HG03060 (cell line): Measurements from ENCODE around the gene ATP6V0B.

ENCODE experiments used
- ATAC-seq: cut with Tn5 transposase; IDR thresholded peaks from one replicate; pipeline ENCODE4 v1.9.1; 2021; ENCODE audit warnings: low read depth, moderate number of reproducible peaks; ENCODE audit not compliant: unreplicated experiment

The ATP6V0B gene

DNA sequence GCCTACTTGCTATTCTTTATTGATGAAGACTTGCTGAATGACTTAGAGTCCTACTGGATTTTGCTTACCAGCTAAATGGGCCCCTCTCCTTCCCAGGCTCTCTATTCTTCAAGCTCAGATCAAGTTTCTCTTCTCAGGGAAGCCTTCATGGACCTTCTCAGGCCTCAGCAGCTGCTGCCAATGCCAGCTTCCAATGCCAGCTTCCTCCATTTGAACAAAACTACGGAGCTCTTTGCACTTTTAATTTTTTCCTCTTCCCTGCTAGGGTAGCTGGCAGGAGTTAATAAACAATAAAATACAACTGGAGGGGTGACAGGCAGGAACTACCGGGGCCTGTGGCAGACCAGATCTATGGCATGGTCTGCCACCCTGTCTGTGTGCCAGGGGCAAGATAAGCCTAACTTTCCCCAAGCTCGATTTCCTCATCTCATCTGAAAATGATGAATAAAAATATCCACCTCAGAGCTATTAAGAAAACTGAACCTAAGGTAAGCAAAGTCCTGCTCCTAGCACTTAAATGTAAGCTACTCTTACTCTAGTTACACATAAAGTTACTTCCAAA lies 29.0 kb upstream of the ATP6V0B start:
- ATAC-seq, result no peak

DNA sequence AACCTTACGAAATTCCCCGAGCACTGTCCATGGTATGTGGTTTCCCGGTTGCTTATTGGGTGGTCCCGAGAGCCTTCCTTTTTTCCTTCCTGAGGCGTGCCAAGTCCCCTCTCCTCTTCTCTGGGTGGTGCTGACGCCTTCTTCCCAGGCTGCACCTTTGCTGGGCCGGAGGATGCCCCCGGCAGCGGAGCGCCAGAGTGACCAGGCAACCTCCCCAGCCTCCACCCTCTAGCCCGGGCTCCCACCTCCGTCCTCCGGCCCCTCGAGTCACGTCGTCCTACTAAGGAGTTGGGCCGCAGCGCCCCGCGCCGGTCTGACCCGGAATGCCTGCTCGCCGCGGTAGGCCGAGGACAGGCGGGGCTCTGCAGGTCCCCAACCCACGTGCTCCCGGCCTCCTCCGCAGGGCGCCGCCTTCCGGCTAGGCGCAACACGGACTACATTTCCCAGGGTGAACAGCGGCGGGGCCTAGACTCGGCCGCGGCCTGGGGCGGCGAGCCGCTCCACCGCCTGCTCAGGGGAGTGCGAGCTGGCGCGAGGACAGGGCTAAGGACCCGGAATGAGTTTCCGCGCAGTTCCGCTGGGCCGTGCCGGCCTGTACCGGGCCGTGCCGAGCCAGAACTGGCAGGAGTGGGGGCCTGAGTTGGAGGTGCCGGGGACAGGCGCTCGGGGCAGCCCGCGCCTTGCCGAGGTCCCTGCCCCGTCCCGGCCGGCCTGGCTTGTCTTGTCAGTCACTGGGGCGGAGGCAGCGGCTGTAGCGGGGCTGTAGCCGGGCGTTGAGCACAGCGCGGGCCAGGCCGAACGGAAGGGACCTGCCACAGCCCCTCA lies 28.3 kb upstream of the ATP6V0B start, which contains the start of gene IPO13:
TSS of gene IPO13 (plus strand) at position 715 of the 825 bp plus-strand sequence. CDS start 651 bp downstream, outside the sequence.
- ATAC-seq, result peak; percentile 80

GRCh38 chr1:43947061-43947873 lies 27.5 kb upstream of the ATP6V0B start:
- no peak for ATAC-seq

DNA sequence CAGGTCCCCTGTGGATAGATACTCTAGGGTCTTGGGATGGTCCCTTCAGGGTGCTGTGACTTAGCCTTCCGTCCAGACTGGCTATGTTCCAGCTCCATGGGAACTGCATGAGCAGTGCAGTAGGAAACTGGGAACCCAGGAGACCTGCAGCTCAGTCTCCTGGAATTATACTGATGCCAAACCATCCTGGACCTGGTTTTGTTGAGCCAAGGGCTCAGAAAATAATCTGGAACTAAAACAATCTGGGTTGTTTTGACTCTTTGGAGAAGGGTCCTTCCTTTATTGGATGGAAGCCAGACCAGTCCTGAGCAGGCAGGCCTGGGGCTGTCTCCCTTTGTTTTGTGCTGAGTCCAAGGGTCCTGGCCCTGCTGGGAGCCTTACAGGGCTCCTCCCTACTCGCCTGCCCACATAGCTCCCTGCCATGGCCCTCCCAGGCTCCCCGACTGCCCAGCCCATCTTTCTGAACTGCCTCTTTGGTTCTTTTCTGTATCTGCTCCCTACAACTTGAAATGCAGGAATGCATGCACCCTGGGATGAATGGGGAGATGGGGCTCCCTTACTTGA lies 26.8 kb upstream of the ATP6V0B start:
- no peak for ATAC-seq

GRCh38 chr1:43949678-43950077 lies 25.1 kb upstream of the ATP6V0B start:
- ATAC-seq, result no peak

GRCh38 chr1:43951021-43951985 lies 23.5 kb upstream of the ATP6V0B start:
- ATAC-seq, result no peak

DNA sequence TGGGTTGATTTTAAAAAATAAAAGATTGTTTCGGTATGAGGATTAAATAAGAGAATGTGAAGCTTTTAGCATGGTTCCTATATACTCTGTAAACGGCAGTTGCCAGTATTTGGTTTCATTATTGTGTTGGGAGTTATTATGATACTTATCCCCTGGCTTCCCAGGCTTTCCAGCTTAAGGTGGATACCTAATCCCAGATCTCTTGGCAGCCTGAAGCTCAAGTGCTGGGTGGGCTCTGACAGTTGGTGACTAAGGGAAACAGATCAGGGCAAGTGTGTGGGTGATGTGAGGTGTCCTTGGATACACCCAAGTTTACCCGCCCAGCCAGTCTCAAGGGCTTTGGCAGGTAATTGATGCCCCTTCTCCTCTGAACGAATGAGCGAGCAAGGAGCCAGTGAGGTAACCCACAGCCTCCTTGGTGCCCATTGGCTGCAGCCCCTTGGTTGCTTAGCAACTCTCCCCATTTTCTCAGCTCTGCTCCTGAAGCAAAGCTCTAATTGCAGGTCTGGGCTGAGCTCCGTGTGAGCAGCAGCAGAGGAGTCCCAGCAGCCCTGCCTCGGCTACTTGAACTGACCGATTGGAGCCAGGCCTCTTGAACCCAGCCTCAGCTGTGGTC lies 21.9 kb upstream of the ATP6V0B start:
- ATAC-seq, result no peak

DNA sequence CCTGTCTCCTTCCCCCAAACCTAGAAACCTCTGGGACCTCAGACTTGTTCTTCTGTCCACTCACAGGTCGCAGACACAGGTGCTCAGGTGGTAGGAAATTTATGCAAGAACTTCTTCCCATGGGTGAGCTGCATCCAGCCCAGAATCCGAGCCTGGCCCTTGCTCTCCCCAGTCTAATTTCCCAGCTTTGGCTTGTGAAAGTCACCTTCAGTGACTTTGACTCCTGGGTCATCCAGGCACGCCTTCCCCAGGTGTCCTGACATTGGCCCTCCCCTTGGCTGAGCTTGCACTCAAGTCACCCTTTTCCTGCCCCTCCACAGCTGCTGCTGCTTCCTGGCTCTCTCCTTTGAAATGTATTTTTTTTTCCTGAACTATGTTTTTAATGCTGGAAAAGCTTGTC lies 21.4 kb upstream of the ATP6V0B start:
- no peak for ATAC-seq

GRCh38 chr1:43954036-43954435 lies 20.7 kb upstream of the ATP6V0B start:
- ATAC-seq, result no peak

GRCh38 chr1:43956234-43956633 lies 18.5 kb upstream of the ATP6V0B start:
- no peak for ATAC-seq

GRCh38 chr1:43957407-43958040 lies 17.2 kb upstream of the ATP6V0B start:
- ATAC-seq, result no peak

DNA sequence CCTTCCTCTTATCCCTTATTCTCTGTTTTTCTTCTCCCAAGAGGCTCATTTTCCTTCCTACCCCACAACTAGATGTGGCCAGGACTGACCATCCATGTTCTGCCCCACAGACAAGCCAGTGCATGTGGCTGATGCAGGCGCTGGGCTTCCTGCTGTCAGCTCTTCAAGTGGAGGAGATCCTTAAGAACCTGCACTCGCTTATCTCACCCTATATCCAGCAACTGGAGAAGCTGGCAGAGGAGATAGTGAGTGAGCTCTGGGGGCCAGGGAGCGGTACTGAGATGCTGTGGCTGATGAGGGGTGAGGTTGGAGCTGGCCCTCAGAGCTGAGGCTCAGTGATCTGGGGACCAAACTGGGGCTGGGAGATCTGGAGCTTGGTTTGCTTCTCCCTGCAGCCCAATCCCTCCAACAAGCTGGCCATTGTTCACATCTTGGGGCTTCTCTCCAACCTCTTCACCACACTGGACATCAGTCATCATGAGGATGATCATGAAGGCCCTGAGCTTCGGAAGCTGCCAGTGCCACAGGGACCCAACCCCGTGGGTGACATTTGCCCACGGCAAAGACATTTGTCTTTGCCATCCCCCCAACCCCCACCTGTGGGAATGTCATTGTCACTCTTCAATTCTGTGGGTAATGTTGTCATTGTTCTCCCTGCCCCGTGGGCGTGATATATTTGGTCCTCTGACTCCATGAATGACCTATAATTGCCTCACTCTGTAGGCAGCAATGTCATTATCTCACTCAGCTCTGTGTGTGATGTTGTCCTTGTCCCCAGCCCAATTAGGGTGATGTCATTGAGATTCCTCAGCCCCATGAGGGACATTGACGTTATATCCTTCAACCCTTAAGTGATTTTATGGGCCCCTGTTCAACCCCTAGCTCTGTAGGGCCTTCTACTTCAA lies 16.2 kb upstream of the ATP6V0B start:
- no peak for ATAC-seq

GRCh38 chr1:43960798-43961197 lies 14.0 kb upstream of the ATP6V0B start:
- ATAC-seq, result no peak

- ATAC-seq, result no peak
Measured at GRCh38 chr1:43961692-43962091, 13.1 kb upstream of the ATP6V0B start.

- no peak for ATAC-seq
Measured at GRCh38 chr1:43962324-43962723, 12.4 kb upstream of the ATP6V0B start.

DNA sequence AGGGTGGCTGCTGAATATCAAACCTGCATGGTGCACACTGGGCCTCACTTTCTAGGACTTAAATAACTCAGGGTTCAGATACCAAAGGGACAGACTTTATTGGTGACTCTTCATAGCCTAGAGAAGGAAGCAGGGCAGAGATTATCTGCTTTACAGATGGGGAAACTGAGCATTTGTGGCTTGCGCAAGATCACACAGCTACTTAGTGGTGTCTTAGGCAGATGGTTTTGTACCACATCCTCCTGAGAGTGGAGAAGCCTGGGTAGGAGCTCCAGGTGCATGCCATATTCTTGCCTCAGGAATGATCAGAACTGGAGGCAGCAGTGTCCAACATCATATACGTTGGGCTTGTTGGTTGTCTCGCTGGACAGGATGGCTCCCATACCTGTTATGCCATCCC lies 11.8 kb upstream of the ATP6V0B start:
- no peak for ATAC-seq

DNA sequence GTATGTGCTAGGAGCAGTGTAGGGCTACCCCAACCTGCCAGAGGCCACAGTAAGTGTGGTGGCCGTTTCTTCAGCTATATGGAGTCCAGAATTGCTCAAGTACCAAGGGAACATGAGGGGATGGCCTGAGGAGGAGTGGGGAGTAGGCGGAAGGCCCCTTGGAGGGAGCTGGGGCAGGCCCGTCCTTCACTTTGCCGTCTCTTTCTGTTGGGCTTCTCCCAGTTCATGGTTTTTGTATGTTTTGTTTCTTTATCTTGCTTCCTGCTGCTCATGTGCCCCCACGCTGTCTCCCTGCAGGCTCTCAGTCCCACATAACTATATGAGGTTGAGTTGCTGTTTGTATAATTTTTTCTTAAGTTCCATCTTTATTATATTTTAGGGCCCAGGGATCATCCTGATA lies 10.9 kb upstream of the ATP6V0B start:
- ATAC-seq, result no peak

DNA sequence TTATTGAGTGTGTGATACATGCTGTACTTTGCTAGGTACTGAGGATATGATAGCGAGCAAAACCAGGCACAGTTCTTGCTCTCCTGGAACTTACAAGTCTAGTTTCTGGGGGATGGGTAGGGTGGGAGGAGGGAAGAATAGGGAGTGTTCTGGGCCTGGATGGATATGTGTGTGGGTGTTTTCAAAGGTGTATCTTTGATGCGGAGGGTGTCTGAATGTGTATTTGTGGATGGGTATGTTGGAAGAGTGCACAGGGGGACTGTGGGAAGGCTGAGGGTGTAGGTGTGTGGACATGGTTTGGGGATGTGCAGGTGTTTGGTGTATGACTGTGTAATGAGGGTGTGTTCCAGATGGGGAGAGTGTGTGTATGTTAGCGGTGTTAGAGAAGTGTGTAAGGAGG lies 9.4 kb upstream of the ATP6V0B start:
- no peak for ATAC-seq
